Upper lobe of right lung (tissue), 1 donor: ENCODE measurements around the gene CDC25B. TPM values are rescaled to one million over a fixed set of nuclear protein-coding genes. Genes with fewer than 3 reads are reported as not detected.

ENCODE experiments used
- ATAC-seq: fragments of 200-7000 bp; cut with Tn5 transposase; one replicate; pipeline ENCODE4 v1.9.1; 2020; ENCODE audit warnings: mild to moderate bottlenecking, moderate library complexity
- DNase-seq: peaks from one replicate; pipeline ENCODE4 v3.0.0-alpha.2; 2020
- H3K27ac ChIP-seq: fragments of 200-600 bp; one replicate; pipeline ENCODE4 v1.8.0; 2022
- H3K27me3 ChIP-seq: fragments of 200-600 bp; one replicate; pipeline ENCODE4 v1.8.0; 2022; ENCODE audit warnings: mild to moderate bottlenecking
- H3K36me3 ChIP-seq: fragments of 200-600 bp; one replicate; pipeline ENCODE4 v1.8.0; 2022
- H3K4me1 ChIP-seq: fragments of 200-600 bp; one replicate; pipeline ENCODE4 v1.8.0; 2022
- H3K4me3 ChIP-seq: fragments of 200-600 bp; one replicate; pipeline ENCODE4 v1.8.0; 2022; ENCODE audit warnings: mild to moderate bottlenecking
- H3K9me3 ChIP-seq: fragments of 200-600 bp; one replicate; pipeline ENCODE4 v1.8.0; 2022
- CTCF ChIP-seq: fragments of 200-600 bp; IDR thresholded peaks from one replicate; pipeline ENCODE4 v1.8.0; 2022; ENCODE audit warnings: antibody characterized with exemption
- intact Hi-C: fragments of 100-400 bp; cut with DNase I; formaldehyde crosslinking; loops from one replicate; pipeline ENCODE4 v1.11.0; 2022
- total RNA-seq: library from RNA; stranded (reverse); fragmentation: NEBNext Ultra II Directional; extraction: Animal tissue kit (Norgen Biotek cat#: 25700); gene quantifications from one replicate; pipeline ENCODE4 v1.2.1, GENCODE V29; 2021
- donor health status: DM: no; HTN: yes; CAD: no; lungs with severe emphysema.

Gene CDC25B
- total RNA-seq, 1 donor from 2014 or later = 136 TPM

DNA sequence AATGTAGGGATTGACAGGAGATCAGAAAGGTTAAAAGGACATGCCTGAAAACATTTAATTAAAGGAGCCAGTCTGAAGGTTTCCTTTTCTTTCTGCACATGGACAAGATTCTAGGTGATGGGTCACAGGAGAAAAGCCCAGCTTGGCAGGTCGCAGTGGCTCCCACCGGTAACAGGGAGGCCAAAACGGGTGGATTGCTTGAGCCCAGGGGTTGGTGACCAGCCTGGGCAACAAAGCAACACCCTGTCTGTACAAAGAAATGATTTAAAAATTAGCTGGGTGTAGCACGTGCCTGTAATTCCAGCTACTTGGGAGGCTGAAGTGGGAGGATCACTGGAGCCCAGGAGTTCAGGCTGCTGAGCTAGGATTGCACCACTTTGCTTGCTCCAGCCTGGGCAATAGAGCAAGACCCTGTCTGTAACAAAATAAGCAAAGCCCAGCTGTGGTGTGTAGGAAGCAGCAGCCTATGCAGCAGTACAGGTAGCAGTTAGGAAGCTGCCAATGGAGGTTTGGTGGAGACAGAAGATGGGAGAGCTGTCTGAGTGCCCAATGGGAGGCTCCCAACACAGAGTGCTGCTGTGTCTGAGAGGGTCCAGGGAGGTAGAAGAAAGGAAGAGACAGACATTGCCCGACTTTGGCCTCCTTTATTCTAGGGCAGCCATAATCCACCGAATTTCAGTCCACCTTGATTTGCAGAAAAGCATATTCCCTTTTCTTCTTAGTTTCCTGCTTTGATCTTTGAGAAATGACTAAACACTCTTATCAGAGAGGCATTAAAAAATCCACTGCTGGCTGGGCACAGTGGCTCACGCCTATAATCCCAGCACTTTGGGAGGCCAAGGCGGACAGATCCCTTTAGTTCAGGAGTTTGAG is 17.1 kb downstream of the CDC25B start:
- no peak for DNase-seq
- peak overlapping the region; percentile 96 for H3K27ac ChIP-seq
- intact Hi-C loops = no loop called here
- no peak overlapping the region for H3K4me3 ChIP-seq
- no peaks in the 10 kb centered on the region for H3K27me3 ChIP-seq
- H3K36me3 ChIP-seq = no peaks in the 10 kb centered on the region
- H3K4me1 ChIP-seq = peaks cover 38% of the 10 kb centered on the region
- no peak for ATAC-seq
- H3K9me3 ChIP-seq = no peaks in the 10 kb centered on the region
- no peak for TF ChIP-seq CTCF

DNA sequence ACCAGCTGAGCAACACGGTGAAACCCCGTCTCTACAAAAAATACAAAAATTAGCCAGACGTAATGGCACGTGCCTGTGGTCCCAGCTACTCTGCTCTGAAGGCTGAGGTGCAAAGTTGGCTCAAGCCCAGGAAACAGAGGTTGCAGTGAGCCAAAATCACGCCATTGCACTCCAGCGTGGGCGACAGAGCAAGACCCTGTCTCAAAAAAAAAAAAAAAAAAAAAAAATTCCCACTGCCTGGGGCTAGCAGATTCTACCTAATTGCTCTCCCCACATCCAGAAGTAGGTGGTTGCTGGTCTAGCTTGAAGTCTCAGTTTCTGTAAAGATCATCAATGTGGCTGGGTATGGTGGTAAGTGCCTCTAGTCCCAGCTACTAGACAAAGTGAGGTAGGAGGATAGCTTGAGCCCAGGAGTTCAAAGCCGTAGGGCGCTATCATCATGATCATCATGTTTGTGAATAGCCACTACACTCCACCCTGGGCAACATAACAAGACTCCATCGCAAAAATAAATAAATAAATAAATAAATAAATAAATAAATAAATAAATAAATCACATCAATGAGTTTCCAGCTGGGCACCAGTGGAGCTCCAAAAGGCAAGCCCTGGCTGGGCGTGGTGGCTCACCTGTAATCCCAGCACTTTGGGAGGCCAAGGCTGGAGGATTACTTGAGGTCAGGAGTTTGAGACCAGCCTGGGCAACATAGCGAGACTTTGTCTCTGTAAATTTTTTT is 17.9 kb downstream of the CDC25B start:
- TF ChIP-seq CTCF = no peak
- no peaks in the 10 kb centered on the region for H3K27me3 ChIP-seq
- H3K4me3 ChIP-seq = no peak overlapping the region
- H3K36me3 ChIP-seq = no peaks in the 10 kb centered on the region
- DNase-seq (no peak), ATAC-seq (no peak)
- intact Hi-C loops = no loop called here
- H3K9me3 ChIP-seq = no peaks in the 10 kb centered on the region
- H3K27ac ChIP-seq = no peak overlapping the region
- H3K4me1 ChIP-seq = peaks cover 37% of the 10 kb centered on the region

- H3K27ac ChIP-seq = no peak overlapping the region
- DNase-seq = no peak
- TF ChIP-seq CTCF = no peak
- no peaks in the 10 kb centered on the region for H3K9me3 ChIP-seq
- ATAC-seq = no peak
- H3K4me3 ChIP-seq = no peak overlapping the region
- H3K27me3 ChIP-seq = no peaks in the 10 kb centered on the region
- intact Hi-C loops = no loop called here
- H3K36me3 ChIP-seq = no peaks in the 10 kb centered on the region
- H3K4me1 ChIP-seq = peaks cover 38% of the 10 kb centered on the region
Observed at GRCh38 chr20:3814928-3815495, 18.9 kb downstream of the CDC25B start.

DNA sequence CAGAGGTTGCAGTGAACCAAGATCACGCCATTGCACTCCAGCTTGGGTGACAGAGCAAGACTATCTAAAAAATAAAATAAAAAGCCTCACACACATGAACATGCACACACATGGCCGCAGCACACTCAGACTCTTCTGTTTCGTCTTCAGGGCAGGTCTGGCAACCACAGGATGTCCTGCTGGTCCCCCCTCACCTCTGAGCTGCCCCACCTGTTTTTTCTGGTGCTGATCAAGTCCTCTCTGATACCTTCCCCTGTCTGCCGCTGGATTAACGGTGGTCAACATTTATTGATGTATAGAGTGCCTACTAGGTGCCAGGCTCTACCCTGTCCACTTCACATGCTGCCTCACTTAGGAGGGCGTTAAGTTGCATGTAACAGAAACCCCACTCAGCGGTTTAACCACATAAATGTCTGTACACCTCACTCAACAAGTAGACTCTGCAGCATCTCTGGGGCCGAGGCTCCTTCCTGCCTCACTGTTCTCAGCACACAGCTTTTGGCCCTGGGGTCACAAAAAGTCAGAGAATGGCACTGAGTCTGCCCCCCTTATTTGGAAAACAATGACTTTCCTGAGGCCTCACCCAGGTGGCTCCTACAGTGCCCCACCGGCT is 19.7 kb downstream of the CDC25B start:
- TF ChIP-seq CTCF = no peak
- peaks cover 31% of the 10 kb centered on the region for H3K4me1 ChIP-seq
- H3K4me3 ChIP-seq = no peak overlapping the region
- no peaks in the 10 kb centered on the region for H3K9me3 ChIP-seq
- no peak for DNase-seq
- H3K27me3 ChIP-seq = no peaks in the 10 kb centered on the region
- no peaks in the 10 kb centered on the region for H3K36me3 ChIP-seq
- intact Hi-C loops = no loop called here
- no peak overlapping the region for H3K27ac ChIP-seq
- no peak for ATAC-seq

DNA sequence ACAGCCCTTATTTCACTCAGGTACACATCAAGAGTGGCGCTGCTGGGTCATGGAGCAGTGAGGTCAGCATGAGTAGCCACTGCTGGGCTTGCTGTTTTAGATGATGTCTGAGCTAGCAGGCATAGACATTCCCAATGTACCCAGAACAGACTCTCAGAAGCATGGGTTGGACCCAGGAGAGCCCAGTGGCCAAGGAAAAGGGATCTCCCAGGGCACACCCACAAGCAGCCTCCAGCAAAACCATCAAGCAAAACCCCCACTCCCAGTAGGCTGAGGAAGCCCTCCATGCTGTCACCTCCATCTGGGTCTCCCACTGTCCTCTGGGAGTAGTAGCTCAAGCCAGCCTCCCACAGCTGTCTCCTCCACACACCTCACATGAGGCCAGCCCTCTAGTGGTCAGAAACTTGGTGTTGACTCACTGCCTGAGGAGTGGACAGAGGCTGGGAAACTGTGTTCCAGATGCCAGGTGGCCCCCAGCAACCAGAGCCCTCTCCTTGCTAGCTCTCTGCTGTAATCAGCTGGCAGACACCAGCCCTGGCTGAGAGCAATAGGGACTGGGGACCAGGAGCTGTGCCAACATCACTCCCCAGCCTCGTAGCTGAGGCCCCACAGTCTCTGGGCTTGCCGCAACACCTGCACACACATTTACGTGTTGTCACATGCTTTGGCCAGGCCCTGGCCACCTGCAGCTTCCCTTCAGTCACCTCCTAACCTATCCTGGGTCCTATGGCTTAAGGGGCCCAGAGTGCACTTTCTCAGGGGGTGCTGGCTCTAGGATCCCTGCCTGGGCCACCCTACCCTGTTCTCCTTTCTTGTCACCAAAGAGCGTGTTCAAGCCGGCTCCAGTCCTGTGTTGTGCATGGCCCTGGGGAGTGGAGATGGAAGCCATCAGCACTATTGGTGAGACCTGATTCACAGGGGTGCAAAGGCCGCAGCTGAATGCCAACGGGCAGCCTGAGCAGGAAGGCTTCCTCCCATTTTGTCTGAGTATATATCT is 22.3 kb downstream of the CDC25B start:
- H3K4me1 ChIP-seq = peaks cover 23% of the 10 kb centered on the region
- ATAC-seq = peak; percentile 60
- no peak for DNase-seq
- H3K4me3 ChIP-seq = no peak overlapping the region
- no peaks in the 10 kb centered on the region for H3K27me3 ChIP-seq
- H3K36me3 ChIP-seq = peaks cover 15% of the 10 kb centered on the region
- intact Hi-C loops = no loop called here
- H3K9me3 ChIP-seq = no peaks in the 10 kb centered on the region
- H3K27ac ChIP-seq = peak overlapping the region; percentile 71
- peak; percentile 63 for TF ChIP-seq CTCF
